Activated naive CD8-positive, alpha-beta T cell treated with anti-CD3 and anti-CD28 coated beads for 36 hours (primary cell): ENCODE measurements around the gene GK. TPM values are rescaled to one million over a fixed set of nuclear protein-coding genes. Genes with fewer than 3 reads are reported as not detected.

Experiments
- total RNA-seq, 2 experiments: library from RNA; stranded (reverse); gene quantifications; one replicate each; pipeline ENCODE4 v1.2.3, GENCODE V29; 2021

GK gene
- total RNA-seq, 2 experiments from 2014 or later = 30.4 to 32.4 TPM

Other genes starting within 250 kb of the GK start
- 1 to 10 TPM; 3.1 to 3.4 TPM for gene TASL, start 75.7 kb upstream of the GK start, total RNA-seq
- gene TAB3, start 235.8 kb downstream of the GK start, total RNA-seq = 10 to 100 TPM; 23.0 to 25.0 TPM